ENCODE results near the gene KIF5C.

The KIF5C gene

GRCh38 chr2:148992448-148992847, 117.4 kb downstream of the KIF5C start:
- no peak for DNase-seq (ENCODE audit: low read depth)

- no peak for DNase-seq (ENCODE audit: low read depth)
Measured at GRCh38 chr2:148993351-148993750, 118.3 kb downstream of the KIF5C start.

GRCh38 chr2:148994341-148994740, 119.3 kb downstream of the KIF5C start:
- no peak for DNase-seq (ENCODE audit: low read depth)

- DNase-seq (ENCODE audit: low read depth) = no peak
Measured at GRCh38 chr2:148996805-148997204, 121.8 kb downstream of the KIF5C start.

GRCh38 chr2:148998165-148998830, 123.3 kb downstream of the KIF5C start:
- DNase-seq (ENCODE audit: low read depth) = no peak

GRCh38 chr2:148998831-148999200, 123.8 kb downstream of the KIF5C start:
- no peak for DNase-seq (ENCODE audit: low read depth)

- no peak for DNase-seq (ENCODE audit: low read depth)
Measured at GRCh38 chr2:148999451-148999921, 124.5 kb downstream of the KIF5C start.

- no peak for DNase-seq (ENCODE audit: low read depth)
Measured at GRCh38 chr2:149000158-149000938, 125.3 kb downstream of the KIF5C start.

GRCh38 chr2:149001496-149001895, 126.5 kb downstream of the KIF5C start:
- no peak for DNase-seq (ENCODE audit: low read depth)

GRCh38 chr2:149002378-149002890, 127.4 kb downstream of the KIF5C start:
- DNase-seq (ENCODE audit: low read depth) = no peak

- no peak for DNase-seq (ENCODE audit: low read depth)
Measured at GRCh38 chr2:149002891-149003740, 128.1 kb downstream of the KIF5C start.

- no peak for DNase-seq (ENCODE audit: low read depth)
Measured at GRCh38 chr2:149004836-149005235, 129.8 kb downstream of the KIF5C start.

- DNase-seq (ENCODE audit: low read depth) = no peak
Measured at GRCh38 chr2:149005471-149006077, 130.5 kb downstream of the KIF5C start.

GRCh38 chr2:149006883-149007543, 132.0 kb downstream of the KIF5C start:
- no peak for DNase-seq (ENCODE audit: low read depth)

GRCh38 chr2:149008381-149008780, 133.4 kb downstream of the KIF5C start:
- DNase-seq (ENCODE audit: low read depth) = no peak

GRCh38 chr2:149009576-149010461, 134.8 kb downstream of the KIF5C start:
- DNase-seq (ENCODE audit: low read depth) = no peak

GRCh38 chr2:149012545-149012944, 137.5 kb downstream of the KIF5C start:
- no peak for DNase-seq (ENCODE audit: low read depth)

- no peak for DNase-seq (ENCODE audit: low read depth)
Measured at GRCh38 chr2:149015501-149015900, 140.5 kb downstream of the KIF5C start.

GRCh38 chr2:149015926-149016563, 141.0 kb downstream of the KIF5C start:
- DNase-seq (ENCODE audit: low read depth) = no peak

Measured in stimulated activated CD8-positive, alpha-beta memory T cell treated with anti-CD3 and anti-CD28 coated beads, Interleukin-15, amount 100 ng/mL, for 1 hour (primary cell).